ENCODE data around the gene SERINC1.

SERINC1 gene

DNA sequence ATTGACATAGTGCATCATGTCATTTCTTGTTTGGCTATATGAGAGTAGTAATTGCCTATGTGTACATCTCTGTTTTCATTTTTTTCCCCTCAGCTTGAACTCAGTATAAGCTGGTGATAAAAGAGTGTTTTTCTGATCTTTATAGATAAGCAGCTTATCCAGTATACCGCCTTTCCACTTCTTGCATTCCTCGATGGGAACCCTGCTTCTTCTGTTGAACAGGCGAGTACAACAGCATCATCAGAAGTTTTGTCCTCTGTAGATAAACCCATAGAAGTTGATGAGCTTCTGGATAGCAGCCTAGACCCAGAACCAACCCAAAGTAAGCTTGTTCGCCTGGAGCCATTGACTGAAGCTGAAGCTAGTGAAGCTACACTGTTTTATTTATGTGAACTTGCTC is 39.8 kb downstream of the SERINC1 start:
- no peak for DNase-seq

DNA sequence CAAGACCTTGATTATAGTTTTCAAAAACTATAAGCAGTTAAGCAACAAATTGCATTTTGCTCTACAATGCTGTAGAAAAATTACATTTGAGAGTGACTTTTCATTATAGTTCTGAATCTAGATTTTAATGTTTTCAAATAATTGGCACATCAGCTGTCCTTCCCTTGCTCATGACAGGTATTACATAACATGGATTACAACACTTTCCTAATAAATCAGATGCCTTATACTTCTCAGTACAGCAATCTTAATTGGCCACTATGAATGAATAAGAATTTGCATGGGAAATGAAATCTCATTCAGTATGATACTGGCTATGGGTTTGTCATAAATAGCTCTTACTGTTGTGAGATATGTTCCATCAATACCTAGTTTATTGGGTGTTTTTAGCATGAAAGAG is 42.3 kb downstream of the SERINC1 start:
- no peak for DNase-seq

DNA sequence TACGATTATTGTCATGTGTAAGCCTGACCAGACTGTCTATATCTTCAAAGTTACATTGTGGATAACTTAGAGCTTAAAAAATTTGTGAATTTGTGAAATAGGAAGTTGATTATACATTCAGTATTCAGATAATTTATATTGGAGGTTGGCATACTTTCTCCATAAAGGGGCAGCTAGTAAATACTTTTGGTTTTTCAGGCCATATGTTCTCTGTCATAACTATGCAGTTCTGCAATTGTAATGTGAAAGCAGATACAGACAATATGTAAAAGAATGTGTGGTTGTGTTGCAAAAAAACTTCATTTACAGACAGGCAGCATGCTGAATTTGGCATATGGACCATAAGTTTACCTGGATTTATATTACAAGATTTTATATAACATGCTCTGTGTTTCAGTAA is 42.8 kb downstream of the SERINC1 start:
- no peak for DNase-seq

DNA sequence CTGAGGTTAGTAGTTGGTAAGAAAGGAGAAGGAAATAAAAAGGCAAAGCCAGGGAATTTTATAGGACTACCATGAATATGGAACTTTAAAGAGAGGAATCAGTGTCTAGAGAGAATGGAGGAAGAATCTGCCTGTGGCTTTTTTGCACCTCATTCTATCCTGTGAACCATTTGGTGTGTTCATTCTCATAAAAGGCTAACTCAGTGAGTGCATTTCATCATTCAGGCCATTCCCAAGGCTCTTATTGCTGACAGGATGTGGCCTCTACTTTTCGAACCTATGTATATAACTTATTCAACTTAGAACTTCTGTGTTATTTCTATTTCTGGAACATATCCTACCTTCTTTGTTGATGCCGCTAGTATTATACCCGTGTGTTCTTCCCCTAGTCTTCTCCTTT is 45.0 kb downstream of the SERINC1 start:
- no peak for DNase-seq

DNA sequence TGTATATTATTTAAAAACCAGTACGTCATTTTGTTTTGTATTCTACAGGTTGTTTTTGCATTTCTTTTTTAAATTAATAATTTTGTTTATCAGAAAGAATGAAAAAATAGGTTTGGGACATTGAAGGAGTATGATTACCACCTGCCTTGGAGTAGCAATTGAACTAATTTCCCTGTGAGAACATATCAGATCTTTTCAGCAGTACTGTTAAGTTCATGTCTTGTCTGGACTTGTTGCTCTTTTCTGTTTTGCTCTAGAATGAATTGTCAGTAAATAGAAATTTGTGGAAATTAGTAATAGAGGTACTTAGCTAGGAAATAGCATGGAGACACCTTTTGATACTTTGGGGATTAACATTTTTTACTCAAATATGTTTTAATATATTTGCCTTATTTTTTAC is 47.9 kb downstream of the SERINC1 start:
- DNase-seq = no peak

DNA sequence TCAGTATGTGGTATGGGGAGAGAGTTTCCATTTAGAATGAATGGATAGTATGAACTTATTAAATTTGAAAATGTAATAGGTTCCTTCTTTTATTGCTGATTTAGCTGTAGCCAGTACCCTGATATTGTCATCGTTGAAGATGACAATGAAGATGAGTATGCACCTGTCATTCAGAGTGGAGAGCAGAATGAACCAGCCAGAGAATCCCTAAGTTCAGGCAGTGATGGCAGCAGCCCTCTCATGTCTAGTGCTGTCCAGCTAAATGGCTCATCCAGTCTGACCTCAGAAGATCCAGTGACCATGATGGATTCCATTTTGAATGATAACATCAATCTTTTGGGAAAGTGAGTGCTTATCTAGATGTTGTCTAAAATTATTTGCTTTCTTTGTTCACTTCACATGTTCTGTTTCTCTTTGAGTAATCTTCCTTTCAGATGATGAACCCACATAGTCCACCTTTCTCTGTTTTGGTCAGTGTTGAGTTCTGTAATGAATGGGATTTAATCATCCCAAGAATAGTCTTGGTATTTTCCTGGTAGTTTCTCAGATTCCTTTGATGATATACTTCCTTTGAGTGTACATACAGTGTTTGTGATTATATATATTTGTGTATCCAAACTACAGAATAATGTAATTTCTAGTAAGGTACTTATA is 48.9 kb downstream of the SERINC1 start:
- no peak for DNase-seq

DNA sequence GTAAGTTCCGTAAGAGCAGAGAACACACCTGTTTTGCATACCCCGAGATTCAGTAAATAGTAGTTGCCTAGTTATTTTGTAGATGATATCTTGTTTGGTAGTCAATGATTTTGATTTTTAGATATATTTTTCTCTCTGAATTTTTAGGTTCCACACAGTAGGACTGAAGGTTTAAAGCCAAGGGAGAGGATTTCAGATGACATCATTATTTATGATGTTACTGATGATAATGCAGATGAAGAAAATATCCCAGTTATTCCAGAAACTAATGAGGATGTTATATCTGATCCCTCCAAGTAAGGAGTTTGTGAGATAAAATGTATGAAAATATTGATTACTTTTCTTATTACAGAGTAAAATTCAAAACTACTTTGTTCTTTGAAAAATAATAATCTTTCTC is 49.6 kb downstream of the SERINC1 start:
- DNase-seq = no peak

DNA sequence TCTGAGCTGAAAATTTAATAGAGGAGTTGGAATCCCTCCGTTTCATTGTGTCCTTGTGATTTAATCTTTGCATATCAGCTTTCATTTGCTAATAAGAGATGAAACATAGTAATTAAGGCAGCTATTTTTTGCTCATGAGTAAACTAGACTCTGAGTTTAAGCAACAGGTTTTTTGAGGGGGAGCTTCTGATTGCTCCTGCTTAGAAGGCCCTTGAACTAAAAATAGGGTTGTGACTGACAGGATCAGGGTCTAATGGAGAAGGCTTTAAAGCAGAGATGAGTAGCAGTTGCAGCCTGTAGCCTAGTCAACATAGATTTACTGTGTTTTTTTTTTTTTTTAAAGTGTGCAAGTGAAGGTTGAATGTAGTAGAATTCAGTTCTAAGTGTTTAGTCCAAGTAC is 54.8 kb downstream of the SERINC1 start:
- no peak for DNase-seq

DNA sequence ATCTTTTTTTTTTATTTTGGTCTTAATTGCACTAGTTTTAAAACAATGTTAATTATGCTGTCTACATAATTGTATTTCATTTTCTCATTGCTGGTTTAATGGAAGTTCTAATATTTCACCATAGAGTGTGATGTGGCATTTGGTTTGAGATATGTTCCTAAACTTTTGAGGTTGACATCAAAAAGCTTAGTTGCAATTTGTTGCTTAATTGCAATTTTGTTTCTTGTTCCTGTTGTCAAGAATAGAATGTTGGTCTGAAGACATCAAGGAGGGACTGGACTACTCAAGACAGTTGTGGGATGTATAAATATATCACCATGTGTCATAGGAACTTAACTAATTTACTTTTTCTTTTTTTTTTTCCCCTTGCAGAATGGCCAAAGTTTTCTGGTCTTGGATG is 59.6 kb downstream of the SERINC1 start:
- DNase-seq = no peak

DNA sequence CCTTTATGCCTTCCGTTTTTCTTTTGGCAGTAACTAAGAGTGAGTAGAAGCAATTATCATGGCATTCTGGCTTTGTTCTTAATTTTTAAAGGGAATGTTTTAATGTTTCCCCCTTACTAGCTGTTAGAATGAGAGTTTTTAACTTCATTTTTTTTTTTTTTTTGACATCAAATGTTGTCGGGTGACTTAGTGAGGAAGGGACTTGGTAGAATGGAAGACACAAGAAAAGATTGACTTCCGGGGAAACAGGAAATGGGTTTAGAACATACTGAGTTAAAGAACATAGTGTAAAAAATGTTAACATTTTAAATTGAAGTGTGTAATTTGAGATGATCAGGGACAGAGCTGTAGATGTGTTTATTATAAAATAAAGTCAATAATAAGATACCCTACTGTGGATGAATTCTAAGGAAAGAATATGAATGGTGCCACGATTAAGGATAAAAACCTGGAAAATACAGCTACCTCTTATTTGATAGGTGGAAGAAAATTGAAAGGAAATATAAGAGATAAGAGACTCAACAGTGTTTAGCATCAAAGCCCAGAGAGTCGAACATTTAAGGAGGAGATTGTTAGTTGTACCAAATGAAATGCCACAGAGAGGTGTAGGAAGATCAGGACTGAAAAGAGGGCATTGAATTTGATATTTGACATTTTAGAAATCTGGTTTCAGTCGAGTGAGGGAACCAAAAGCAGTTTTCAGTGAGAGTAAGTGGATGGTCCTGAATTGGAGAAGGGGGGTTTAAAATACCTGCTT is 62.7 kb downstream of the SERINC1 start:
- no peak for DNase-seq

DNA sequence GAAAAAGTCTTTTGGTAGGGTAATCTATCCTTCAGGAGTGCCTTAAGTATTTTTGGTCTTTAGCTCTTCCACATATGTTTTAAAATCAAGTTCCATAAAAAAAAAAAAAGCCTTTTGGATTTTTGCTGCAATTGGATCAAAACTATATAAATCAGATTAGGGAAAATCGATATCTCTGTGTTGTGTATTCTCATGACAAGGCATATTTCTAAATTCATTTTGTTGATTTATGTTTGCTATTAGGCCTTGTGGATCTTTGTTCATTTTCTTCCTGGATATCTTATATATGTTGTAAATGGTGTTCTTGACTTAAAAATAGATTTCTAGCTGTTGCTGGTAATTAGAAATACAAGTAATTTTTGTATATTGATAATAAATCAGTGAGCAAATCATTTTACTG is 63.4 kb downstream of the SERINC1 start:
- no peak for DNase-seq

DNA sequence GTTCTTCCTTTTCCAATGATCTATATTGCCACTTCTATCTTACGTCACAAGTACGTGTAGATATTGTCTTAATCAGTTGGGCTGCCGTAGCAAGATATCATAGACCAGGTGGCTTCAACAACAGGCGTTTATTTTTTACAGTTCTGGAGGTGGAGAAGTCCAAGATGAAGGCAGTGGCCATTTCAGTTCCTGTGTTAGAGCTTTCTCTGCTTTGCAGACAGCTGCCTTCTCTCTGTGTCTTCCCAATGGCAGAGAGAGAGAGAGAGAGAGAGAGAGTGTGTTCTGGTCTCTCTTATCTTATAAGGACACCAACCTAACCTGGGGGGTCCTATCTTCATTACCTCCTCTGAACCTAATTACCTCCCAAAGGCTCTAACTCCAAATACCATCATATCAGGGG is 63.9 kb downstream of the SERINC1 start:
- DNase-seq = no peak

DNA sequence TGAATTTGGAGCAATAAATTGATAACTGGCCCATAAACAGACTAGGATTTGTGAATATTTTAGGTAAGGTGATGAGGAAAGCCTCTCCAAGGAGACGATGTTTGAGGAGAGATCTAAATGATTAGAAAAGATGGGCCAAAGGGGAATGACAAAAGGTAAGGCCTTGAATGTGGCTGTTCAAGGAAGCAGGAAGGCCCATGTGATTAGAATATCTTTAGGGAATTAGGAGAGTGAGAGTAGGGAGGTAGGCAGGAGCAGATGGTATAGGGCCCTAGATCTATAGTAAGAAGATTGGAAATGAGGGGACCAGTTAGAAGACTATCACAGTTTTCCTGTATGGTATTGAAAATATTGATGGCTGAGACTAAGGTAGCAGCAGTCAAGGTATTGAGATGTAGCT is 65.4 kb downstream of the SERINC1 start:
- no peak for DNase-seq

DNA sequence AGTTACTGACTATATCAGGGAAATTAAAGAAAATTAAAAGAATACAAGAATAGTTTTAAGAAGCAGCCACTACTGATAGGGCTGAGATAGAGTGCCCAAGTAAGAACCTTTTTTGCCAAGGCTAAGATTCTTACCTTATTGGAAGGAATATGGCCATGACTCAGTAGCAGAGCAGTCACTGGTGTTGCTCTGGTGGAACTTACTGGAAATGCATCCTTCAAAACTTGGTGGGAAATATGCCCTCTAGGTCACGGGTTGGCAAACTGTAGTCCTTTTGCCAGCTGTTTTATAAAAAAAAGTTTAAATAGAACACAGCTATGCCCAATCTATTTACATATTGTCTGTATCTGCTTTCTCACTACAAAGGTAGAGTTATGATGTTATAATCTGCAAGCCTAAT is 66.2 kb downstream of the SERINC1 start:
- DNase-seq = no peak

DNA sequence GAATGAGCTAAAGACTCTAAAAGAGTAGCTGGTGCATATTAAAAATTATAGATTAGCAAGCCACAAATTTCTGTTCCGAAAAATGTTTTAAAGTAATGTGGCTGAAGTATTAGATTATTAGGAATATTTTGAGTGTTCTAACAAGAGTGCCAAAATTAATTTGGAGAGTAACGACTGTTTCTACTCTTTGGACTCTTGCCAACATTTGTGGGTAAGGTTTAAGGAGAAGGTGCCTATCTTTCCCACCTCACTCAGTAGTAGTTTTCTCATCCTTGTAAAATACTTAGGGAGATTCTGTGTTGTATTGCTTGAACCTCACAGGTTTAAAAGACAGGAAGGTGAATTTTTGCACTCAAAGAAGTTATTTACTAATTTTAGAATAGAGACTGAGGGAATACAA is 67.2 kb downstream of the SERINC1 start:
- DNase-seq = no peak

DNA sequence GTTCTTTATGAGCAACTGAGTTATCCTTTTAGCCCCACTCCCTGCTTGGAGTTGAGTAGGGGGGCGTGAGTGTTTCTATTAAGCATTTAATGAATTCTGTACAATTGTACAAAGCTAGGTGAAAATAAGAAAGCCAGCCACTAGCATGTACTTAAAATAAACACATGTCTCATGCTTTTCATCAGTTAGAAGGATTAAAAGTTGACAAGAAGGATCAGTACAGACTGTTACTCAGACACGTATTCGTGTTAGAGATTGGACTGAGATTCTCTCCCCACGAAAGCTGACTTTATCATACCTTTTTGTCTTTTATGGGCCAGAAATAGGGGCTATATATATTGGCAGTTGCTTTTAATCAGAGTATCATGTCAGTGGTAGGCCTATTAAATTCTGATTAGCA is 70.5 kb downstream of the SERINC1 start:
- no peak for DNase-seq

DNA sequence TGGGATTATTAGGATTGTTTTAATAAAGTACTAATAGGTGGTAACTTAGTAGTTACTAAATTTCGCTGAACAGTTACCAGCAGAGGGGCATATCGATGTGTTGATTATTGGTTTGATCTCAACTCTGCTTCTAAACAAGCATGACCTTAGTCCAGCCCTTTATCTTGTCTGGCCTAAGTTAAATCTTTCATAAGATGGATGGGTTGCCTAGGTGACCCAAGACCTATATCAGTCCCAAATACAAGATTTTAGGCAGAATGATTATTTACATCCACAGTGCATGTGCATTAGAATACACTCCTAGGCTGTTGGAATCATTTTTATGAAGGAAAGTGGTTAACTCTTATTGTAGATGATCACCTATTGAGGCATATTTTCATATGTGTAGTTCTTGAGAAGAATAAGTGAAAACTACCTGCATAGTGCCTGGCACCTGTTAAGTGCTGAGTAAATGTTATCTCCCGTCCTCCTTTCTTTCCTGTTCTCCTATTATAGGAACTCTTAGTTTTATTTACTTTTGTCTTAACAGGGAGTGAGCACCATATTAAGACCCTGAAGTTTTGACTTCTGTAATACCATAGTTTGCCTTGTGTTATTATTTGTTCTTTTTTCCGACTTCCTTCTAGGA is 71.0 kb downstream of the SERINC1 start:
- no peak for DNase-seq

DNA sequence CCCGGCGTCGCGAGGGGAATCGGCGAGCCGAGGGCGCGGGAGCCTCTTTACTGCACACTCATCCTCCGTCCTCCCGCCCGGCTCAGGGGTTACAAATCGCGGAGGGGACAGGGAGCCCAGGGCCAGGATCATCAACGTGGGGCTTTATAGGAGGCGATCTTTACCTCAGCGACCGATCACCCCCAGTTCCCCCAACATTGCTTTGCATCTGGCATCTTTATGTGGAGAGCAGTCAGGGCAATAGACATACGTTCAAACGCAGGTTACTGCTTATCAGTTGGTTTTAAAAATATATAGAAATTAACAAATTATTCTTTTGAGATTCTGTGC is 71.5 kb downstream of the SERINC1 start:
- DNase-seq = no peak

DNA sequence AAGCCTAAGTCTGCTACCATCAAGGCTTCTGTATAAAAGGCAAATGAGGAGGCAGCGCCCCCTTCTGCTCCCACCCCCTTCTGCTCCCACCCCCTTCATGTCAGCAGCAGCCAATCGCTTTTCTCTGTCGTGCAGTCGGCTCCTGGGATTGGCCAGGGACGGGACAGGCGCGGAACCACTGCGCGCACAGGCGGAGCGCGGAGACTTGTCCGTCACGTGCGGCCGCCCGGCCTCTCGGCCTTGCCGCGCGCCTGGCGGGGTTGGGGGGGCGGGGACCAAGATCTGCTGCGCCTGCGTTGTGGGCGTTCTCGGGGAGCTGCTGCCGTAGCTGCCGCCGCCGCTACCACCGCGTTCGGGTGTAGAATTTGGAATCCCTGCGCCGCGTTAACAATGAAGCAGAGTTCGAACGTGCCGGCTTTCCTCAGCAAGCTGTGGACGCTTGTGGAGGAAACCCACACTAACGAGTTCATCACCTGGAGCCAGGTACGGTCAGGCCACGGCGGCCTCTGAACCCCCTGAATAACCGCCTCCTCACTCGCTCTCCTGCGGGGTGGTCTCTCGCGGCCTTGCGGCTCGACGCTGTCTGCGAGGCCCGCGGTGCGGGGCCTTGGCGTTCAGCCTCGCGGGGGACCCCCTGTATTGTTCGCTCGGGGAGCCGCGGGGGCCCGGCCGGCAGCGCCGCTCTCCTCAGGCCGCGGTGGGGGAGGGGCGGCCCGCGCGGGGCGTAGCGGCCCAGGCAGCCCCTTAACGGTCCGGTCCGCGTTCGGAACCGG is 72.1 kb downstream of the SERINC1 start, which contains the start of gene HSF2:
TSS of gene HSF2 (plus strand) at position 305 of the 773 bp plus-strand sequence. CDS start at position 391, 86 bp downstream.
- DNase-seq = peak; percentile 88

DNA sequence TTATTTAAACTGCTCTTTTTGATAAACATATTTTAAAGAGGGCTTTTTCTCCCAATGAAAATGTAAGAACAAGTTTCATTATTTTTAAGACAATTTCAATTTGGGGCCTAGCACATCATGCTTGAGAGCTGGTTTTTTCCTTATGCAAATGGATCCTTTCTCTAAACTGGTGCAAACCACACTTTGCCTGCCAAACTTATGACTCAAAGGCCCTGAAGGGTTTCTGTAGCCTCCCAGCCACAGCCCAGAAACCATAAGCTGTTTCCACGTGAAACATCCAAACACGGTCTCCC is 72.6 kb downstream of the SERINC1 start:
- DNase-seq = no peak

DNA sequence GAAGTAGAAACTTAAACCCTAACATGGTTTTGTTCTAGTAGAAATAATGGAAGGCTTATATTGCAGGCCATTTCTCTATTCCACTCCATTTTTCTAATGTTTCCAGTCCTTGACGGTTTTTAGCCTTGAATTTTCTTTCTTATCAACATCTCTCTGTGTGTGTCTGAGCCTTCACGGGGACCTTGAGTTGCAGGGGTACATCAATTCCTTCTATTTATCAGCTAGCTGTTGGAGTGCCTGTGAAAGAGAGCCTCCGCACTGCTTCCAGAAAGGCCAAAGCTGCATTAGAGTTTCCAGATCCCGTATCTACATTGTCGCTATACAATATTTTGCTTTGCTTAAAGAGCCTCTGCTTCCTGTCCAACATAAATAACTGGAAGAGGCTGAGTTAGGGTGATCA is 77.6 kb downstream of the SERINC1 start:
- DNase-seq = no peak

DNA sequence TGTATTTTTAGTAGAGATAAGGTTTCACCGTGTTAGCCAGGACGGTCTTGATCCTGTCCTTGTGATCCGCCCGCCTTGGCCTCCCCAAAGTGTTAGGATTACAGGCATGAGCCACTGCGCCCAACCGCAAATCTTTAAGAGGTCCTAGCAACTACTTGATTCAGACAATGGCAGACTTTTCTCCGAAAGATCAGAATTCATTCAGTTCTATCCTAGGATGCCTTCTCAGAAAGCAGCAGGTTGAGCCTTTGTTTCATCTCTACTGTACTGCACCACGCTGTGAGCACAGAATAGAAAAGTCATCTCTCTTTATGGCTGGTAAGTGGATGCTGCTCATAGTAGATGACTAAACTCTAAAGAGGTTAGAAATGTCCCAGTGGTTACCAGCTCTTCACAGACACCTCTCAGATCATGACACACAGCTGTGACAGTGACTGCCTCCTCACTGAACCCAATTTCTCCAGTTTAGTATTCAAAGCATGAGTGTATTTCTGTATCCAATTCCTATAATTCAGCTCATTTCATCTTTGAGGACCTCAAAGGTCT is 78.2 kb downstream of the SERINC1 start:
- no peak for DNase-seq
